HG02588 (cell line): ENCODE results near the gene SPNS3.

Experiments used
- ATAC-seq: cut with Tn5 transposase; IDR thresholded peaks from one replicate; pipeline ENCODE4 v1.9.1; 2021; ENCODE audit warnings: mild to moderate bottlenecking, moderate library complexity; ENCODE audit not compliant: unreplicated experiment

The SPNS3 gene

DNA sequence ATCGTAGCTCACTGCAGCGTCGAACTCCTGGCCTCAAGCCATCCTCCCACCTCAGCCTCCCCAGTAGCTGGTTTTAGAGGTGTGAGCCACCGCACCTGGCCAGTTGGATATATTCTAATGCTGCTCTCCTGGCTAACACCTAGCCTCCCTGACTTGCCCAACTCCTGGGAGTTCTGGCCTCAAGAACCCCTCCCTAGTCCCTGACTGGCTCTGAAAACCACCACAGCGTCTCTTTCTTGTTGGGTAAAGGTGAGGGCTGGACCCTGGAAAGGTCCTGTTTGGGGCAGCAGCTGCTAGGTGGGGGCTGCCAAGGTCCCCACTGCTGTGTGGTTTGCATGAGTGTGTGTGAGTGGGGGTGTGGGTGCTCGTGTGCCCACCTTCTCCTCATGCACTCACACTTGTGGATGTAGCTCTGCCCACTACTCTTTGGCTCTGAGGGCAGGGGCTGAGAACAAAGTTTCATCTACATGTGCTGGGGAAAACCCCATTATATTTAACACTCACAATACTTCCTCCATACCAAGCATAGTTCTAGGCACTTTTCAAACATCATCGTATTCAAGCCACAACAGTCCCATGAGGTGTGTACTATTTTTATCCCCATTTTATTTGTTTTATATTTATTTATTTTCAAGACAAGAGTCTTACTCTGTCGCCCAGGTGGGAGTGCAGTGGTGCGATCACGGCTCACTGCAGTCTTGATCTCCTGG is 7.1 kb upstream of the SPNS3 start:
- ATAC-seq, result no peak

DNA sequence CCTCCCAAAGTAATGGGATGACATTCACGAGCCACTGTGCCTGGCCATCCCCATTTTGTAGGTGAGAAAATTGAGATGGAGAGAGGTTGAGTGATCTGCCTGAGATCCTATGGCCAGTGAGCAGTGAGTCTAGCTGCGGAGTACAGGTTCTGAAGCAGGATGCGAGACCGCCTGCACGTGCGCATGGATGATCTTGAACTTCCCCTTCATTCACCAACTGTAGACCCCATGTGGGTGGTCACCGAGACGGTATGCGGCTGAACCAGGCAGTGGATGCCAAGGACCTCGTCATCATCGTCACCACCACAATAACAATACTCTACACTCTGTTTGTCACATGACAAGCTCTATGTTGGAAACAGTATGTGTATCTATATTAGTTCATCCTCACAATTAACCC is 6.2 kb upstream of the SPNS3 start:
- no peak for ATAC-seq

DNA sequence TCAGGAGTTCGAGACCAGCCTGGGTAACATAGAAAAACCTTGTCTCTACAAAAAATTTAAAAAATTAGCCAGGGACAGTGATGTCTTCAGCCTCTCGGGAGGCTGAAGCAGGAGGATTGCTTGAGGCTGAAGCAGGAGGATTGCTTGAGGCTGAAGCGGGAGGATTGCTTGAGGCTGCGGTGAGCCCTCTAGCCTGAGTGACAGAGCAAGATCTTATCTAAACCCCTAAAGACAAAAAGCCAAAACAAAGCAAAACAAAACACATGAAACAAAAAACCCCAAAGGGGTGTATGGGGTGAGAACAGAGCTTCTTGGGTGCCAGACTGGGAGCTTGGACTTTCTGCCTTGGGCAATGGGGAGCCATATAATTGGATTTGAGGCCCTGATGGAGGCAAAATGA is 2.6 kb downstream of the SPNS3 start:
- no peak for ATAC-seq

GRCh38 chr17:4436846-4437245 is 3.1 kb downstream of the SPNS3 start:
- no peak for ATAC-seq

GRCh38 chr17:4438162-4438944 is 4.6 kb downstream of the SPNS3 start:
- no peak for ATAC-seq

DNA sequence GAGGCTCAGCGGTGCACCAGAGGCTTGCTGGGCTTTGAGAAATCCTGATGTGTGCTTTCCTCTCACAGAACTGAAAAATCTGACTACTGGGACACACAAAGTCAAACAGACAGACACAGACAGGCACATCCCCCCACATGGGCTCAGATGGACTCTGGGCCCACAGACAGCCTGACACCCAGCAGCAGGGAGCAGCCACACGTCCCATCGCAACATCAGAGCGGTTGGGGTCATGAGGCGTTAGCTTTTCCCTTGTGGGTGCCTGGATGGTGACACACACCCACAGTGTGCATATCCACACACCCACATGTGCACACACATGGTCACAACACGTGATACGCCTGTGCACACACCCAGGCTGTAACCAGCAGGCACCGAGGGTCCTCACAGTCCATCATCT is 6.3 kb downstream of the SPNS3 start:
- ATAC-seq, result no peak

DNA sequence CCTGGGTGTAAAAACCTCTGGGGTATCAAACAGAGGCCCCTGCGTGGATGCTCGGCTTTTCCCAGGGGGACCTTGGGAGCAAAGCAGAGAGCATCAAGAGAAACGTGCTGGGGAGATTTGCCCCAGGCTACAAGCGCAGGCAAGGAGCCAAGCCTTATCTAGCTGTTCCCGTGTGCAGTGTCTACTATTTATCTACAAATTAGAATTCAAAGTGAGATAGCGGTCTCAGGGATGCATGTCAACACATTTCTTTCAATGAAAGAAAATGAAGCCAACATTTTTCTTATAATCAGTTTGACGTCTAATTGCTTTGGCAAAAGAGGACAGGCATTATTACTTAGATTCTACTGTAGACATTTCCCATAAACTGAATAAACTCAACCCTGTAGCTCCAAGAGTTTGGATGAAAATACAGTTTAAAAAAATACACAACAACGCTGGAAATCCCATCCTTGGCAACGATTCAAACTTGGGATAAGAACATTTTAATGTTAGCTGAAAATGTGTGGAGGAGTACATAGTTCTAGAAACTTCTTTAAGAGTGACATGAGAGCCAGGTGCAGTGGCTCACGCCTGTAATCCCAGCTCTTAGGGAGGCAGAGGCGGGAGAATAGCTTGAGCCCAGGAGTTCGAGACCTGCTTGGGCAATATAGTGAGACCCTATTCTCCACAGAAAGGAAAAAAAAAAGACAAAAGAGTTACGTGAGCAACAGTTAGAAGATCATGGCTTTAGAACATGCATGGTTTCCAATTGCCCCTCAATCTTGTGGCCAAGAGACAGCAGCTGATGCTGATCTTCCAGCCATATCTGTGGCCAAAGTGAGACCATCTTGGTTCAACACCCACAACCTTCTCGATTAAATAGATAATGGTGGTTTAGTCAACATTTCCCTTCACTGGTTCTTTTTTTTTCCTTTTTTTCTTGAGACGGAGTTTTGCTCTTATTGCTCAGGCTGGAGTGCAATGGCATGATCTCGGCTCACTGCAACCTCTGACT is 7.2 kb downstream of the SPNS3 start:
- ATAC-seq, result no peak

DNA sequence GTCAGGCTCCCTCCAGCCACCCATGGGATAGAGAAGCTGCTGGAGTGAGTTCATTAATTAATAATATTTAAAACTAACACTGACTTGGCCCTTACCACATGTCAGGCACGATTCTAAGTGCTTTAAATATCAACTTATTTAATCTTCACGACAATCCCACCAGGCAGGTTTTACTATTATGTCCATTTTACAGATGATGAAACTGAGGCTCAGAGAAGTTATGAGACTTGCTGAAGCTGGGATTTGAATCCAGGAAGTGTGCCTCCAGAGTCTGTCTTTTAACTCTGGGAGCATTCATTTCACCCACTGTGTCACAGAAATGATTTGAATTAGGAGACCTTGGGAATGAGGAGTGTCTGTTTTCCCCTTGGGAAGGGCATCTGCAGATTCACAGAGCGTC is 8.8 kb downstream of the SPNS3 start:
- ATAC-seq, result no peak

- no peak for ATAC-seq
These were observed 9.7 kb downstream of the SPNS3 start for GRCh38 chr17:4443476-4443875.

DNA sequence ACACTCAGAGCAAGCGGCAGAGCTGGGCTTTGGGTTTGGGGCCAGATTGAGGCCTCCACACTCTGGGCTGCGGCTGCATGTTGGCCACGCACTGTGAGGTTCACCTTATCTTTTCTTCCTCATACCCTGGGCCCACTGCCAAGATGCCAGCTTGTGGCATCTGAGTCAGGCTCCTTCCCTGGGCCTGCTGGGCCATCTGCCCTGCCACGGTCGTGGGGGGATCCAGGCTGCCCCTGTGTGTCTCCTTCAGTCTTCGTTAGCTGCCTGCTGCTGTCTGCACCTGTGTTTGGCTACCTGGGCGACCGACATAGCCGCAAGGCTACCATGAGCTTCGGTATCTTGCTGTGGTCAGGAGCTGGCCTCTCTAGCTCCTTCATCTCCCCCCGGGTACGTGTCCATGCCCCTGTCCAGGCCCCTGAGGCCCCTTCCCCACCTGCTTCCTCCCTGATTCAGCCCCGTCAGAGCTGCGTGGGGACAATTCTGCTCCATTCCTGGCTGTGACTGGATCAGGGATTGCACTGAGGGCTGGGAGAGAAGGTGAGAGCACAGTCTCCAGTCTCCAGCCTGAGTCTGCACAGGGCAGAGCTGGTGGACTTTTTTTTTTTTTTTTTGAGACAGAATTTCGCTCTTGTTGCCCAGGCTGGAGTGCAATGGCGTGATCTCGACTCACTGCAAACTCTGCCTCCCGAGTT is 11.2 kb downstream of the SPNS3 start:
- ATAC-seq, result no peak

DNA sequence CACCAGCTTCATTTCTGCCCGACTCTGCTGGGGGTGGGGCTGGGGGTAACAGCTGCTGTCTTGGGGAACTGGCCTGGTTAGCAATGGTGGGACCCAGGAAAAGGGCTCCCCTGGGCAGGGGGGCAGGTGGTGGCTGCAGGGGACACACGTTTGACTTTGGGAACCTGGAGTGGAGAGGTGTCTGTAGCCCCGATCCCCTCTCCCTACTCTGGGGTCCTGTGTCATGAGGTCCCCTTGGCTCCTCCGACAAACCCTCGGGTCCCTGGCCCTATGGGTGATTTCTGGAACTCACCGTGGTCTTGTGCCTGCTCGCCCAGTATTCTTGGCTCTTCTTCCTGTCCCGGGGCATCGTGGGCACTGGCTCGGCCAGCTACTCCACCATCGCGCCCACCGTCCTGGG is 12.0 kb downstream of the SPNS3 start:
- ATAC-seq, result no peak

DNA sequence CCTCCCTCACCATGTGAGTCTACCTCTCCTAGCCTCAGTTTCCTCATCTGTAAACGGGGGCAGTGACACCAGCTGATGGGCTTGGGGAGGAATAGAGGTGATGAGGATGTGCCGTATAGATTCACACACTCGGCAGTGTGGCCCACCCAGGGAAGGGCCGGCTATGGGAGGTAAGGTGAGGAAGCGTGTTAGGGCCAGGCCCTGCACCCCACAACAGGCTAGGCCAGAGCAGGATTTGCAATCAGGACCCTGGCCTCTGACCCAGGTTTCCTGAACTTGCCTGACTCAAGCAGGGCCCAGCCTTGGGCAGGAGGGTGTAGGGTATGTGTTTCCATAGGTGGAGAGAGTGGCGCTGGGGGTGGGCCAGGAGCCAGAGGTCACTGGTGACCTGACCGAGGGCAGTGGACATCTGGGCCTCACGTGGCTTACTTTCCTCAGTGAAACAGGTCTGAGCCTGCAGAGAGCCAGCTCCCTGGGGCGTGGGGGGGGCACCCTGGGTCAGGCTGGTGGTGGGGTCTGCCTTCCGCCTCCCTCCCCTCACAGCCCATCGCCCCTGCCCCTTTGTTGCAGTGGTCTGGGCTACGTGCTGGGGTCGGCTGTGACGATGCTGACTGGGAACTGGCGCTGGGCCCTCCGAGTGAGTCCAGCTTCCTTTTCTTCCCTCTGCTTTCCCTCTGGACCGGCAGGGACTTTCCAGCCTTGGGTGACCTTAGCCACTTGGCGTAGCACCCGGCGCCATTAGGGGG is 12.8 kb downstream of the SPNS3 start:
- ATAC-seq, result no peak

GRCh38 chr17:4448197-4448980 is 14.6 kb downstream of the SPNS3 start:
- ATAC-seq, result no peak

GRCh38 chr17:4449736-4450135 is 16.0 kb downstream of the SPNS3 start:
- ATAC-seq, result no peak

DNA sequence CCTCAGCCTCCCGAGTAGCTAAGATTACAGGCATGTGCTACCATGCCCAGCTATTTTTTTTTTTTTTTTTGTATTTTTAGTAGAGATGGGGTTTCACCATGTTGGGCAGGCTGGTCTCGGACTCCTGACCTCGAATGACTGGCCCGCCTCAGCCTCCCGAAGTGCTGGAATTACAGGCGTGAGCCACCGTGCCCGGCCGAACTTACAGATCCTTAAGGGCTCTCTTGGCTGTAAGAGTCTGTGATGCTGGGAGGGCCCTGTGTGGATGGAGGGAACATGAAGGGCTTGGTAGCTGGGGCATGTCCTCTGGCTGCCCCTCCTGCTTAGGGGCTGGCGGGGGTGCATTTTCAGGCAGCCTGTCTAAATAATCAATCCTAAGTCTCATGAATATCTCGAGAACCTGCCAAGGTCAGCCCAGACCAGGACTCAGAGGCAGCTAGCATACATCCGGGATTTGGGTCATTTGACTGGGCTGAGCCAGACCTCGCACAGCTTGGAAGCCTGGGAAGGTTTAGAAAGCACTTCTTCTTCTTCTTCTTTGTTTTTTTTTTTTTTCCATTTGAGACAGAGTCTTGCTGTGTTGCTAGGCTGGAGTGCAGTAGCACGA is 17.1 kb downstream of the SPNS3 start:
- no peak for ATAC-seq

DNA sequence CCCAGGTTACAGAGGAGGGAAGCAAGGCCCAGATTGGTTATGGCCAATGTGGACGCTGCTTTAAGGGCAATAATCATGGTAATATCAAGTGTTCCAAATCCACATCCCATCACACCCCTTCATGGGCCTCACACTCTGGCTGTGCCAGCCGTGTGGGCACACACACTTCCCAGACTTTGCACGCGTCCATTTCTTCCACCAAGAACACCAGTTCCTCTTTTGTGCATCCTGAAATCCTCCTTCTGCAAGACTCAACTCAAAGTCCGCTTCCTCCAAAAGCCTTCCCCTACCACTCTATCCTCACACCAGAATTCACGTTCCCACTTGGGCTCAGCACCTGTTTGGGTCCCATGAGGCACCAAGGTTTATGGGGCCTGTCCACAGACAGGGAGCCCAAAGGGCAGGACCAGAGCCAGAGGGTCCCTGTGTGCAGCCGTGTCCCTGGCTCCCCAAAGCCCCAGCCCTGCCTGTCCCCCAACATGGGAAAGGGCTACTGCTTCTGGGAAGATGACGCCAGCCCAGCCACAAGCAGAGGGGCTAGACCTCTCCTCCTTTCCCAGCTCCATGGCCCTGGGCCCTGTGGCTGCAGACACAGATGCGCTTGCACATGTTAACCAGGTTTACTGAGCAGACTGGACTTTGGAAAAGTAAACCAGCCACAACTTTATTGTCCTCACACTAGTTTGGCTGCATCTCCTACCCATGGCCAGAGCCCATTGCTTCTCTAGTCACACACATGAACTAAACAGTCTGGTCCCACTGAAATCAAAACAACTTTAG is 20.3 kb downstream of the SPNS3 start:
- no peak for ATAC-seq

GRCh38 chr17:4460661-4461060 is 26.9 kb downstream of the SPNS3 start:
- no peak for ATAC-seq

DNA sequence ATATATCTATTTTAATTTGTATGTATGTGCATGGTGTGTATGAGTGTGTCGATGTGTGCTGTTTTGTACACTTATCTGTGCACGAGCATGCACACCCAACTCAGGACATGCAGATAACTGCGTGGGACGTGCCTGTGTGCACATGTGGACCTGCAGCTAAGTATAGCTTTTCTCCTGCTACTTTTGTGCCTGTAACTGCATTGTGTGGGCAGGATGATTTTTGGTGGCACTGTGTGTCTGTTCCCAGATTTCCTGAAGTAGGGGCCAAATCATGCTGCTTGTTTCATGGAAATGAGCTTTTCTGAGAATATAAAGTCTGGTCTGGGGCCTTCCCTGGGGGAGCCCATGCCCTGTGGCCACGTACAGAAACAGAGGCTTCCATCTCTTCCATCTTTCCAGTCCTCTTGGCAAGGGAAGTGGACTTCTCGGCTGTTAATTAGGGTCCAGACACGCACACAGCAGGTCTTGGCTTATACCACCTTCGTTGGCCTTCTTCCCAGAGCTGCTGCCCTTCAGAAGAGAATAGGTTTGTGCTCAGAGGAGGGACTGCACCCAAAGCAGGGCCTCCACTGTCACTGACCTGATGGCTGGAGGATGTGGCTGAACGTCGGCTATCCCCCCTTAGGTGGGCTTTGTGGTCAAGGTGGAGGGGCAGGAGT is 30.2 kb downstream of the SPNS3 start:
- ATAC-seq, result no peak
